GM12891 (cell line): Measurements from ENCODE around the gene PHLPP1.
A peak's percentile ranks its signal among the peaks of the same experiment; 100 is the strongest.

Source experiments
- DNase-seq: peaks from one replicate; pipeline ENCODE4 v3.0.0; 2011; ENCODE audit warnings: low spot score; ENCODE audit not compliant: insufficient read length
- FAIRE-seq: peaks from 2 replicates; lab custom pipeline; 2011; peaks lifted over from hg19 to GRCh38; lab: Jason Lieb, UNC
- PAX5 ChIP-seq: IDR thresholded peaks from 2 replicates; pipeline ENCODE4 v1.6.1; 2011; ENCODE audit warnings: low read length, moderate library complexity, mild to moderate bottlenecking; ENCODE audit not compliant: insufficient read depth, severe bottlenecking
- POLR2A ChIP-seq: IDR thresholded peaks from 2 replicates; pipeline ENCODE4 v1.6.1; 2011; ENCODE audit warnings: low read depth, low read length, control low read depth
- POLR2AphosphoS5 ChIP-seq: IDR thresholded peaks from 2 replicates; pipeline ENCODE4 v1.6.1; 2011; ENCODE audit warnings: low read depth, low read length, control low read depth
- POU2F2 ChIP-seq: IDR thresholded peaks from 2 replicates; pipeline ENCODE4 v1.6.1; 2011; ENCODE audit warnings: low read depth, mild to moderate bottlenecking, control low read depth, low read length, moderate library complexity
- SPI1 ChIP-seq: IDR thresholded peaks from 2 replicates; pipeline ENCODE4 v1.6.1; 2011; ENCODE audit warnings: low read depth, low read length, control low read depth
- TAF1 ChIP-seq: IDR thresholded peaks from 2 replicates; pipeline ENCODE4 v1.6.1; 2011; ENCODE audit warnings: low read depth, low read length, control low read depth

The PHLPP1 gene

DNA sequence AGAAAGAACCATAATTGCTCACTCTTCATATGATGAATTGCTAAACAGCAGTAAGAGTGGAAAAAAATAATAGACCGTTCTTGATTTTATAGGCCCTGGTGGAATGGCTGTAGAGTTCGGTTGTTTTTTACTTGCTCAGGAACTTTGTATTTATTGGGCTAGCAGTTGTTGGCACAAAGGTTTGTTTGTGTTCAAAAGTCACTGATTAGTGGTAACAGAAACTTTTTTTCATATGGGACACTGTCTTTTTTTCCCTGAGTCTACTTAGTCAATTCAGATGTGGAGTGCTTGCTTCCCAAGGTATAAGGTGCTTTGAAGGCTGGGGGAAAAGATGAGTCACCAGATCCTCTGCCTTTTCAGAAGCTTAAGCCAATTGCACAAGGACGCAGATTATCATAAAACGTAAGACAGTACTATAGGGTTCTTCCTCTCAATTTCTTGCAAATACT is 25.8 kb downstream of the PHLPP1 start:
- FAIRE-seq, result peak; percentile 66
- no peak for TF ChIP-seq PAX5
- DNase-seq, result no peak

DNA sequence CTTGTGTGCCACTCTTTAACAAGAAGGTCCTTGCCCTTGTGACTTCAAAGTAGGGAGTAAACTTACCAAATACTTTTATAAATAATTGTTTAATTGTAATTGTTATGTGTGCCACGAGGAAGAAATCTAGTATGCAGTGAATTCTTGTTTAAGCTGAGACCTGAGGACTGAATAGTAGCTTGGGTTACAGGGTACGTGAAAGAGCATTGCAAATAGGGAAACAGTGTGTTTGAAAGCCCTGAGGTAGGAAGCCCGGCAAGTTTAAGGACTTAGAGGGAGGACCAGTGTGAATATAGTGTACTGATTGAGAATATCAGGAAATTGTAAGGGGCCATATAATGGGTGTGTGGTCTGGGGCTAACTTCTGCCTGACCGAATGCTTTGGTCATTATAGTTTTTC is 26.2 kb downstream of the PHLPP1 start:
- FAIRE-seq, result no peak
- DNase-seq, result no peak
- TF ChIP-seq POLR2A (no peak), PAX5 (no peak), SPI1 (no peak), POLR2AphosphoS5 (no peak), TAF1 (no peak), POU2F2 (no peak)

DNA sequence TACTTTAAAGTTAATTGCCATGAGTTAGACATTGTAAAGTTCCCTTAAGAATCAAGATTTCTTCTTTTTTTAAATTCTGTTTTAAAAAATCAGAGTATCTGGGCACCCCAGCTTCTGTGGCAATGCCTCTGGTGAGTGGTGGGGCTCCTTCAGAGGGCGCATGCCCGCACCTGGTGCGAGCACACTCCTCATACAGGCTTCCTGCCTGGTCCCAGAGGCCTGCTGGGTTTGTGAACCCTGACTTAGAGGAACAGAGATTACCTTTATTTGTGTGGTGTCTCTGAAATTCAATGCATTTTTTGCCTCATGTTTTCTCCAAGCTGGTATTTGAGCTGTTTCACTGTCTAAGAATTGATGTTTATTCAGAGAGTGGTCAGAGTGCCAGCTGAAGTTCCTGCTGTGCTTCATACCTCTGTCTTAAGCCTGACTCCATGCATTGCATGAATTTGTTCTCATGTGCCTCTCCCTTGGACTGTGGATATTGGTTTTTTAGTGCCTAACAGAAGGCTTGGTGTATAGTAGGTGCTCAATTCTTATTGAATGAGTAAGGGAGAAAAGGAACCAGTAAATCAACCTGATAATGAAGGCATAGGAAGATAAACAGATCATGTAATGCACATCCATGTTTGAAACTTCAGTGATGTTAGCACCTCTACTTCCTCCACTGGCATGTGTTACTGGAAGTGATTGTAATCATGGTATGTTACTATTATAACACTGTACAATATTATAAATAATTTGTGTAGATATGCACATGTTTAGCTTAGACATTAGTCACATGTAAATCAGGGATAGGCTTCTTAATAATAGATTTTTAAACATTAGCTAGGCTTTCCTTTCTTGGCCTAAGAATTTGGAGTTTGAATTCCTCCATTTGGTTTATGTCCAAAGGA is 29.0 kb downstream of the PHLPP1 start:
- DNase-seq, result no peak
- FAIRE-seq, result peak; percentile 88
- peak; percentile 32; the same call in 1 of the 2 replicates for TF ChIP-seq SPI1
- TF ChIP-seq TAF1, result no peak

DNA sequence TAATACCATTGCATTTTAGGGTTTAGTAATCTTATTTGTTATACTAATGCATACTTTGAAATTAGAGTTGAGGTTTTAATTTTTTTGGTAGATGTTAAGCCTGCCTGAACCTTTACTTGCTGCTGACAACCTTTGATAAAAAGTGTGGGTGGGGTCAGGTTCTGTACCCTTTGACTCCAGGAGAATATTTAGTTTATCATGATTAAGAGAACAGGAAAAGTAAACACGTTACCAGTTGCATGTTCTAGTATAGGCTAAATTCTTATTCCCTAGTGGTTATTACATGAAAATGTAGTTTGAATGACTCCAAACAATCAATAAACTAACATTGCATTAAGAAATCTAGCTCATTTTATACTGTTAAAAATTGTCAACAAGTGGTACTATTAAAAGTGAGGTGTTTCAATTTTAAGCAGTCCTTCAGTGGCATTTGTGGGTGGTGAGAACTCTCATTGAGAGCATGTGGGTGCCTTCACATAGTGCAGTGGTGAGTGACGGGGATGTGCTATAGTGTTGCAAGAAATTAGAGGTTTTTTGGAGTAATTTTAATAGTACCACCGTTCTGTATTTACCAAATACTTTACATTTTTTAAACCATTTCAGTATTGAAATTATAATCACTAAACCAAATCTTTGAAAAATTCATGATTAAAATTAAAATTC is 29.9 kb downstream of the PHLPP1 start:
- DNase-seq (no peak), FAIRE-seq (peak; percentile 85)
- TF ChIP-seq PAX5 (no peak), POLR2AphosphoS5 (no peak), POLR2A (no peak), TAF1 (no peak), SPI1 (no peak), POU2F2 (no peak)

DNA sequence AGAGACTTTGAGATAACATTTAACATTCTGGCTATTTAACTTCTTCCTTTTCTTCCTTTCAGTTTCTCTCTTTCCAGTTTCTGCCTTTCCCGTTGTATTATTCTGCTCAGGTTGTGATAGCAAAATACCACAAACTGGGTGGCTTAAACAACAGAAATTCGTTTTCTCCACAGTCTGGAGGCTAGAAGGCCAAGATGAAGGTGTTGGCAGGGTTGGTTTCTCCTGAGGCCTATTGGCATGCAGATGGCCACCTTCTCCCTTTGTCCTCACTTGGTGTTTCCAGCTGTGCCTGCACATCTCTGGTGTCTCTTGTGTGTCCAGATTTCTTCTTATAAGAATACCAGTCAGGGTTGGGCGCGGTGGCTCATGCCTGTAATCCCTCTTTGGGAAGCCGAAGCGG is 34.0 kb downstream of the PHLPP1 start:
- FAIRE-seq (peak; percentile 56), DNase-seq (no peak)
- TF ChIP-seq SPI1, result no peak

DNA sequence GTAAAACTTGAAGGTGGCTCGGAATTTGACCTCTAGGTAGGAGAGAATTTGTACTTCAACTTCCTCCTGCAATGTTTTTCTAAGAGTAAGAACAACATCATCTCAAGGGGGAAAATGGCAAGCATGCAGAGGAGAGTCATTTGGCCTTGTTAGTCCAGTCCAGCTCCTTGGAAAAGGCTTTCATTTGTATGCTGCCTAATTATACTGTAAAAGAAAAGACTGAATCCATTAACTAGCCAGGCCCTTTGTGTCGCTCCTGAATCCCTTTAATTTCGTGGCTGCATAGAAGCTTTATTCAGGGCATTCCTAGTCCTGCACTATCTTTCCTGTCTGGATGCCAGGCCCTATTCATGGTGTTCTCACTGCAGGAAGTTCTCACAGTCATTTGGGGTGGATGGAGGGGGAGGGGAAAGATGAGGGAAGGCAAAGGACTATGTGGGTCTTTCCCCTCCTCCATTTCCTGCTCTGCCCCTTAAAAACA is 36.0 kb downstream of the PHLPP1 start:
- no peak for DNase-seq
- TF ChIP-seq POLR2A, result no peak
- no peak for TF ChIP-seq SPI1
- no peak for TF ChIP-seq PAX5
- no peak for TF ChIP-seq POU2F2
- no peak for TF ChIP-seq TAF1
- TF ChIP-seq POLR2AphosphoS5, result no peak
- no peak for FAIRE-seq

DNA sequence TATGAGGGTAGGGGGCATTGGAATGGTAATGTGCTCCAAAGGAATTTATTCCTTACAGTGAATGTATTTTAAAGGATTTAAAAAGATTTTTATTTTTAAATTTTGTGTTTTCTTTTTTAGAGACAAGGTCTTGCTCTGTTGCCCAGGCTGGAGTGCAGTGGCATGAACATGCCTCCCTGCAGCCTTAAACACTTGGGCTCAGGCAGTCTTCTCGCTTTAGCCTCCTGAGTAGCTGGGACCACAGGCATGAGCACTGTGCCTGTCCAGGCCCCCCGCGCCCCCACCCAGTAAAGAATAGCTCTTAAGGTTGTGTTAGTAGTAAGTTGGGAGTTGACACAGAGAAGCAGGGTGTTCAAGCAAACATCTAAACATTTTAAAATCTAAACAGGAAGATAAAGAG is 36.6 kb downstream of the PHLPP1 start:
- no peak for DNase-seq
- TF ChIP-seq SPI1 (no peak), POLR2AphosphoS5 (no peak)
- FAIRE-seq, result no peak

DNA sequence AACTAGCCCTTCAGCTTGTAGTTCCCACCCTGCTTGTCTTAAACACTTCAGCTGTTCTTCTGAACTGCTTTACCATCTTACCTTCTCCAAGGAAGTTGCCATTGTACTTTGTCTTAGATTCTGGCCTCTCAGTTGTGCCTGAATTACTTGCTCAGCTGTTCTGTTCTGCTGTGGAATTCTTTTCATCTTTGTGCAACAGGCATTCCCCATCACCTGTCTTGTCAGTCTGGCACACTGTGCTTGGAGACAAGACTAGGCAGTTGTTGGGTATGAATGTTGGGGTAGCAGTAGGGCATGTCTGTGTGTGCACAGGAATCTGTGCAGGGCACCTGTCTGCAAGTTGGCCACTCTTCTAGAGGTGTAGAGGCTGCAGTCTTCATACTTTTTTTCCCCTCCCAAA is 38.7 kb downstream of the PHLPP1 start:
- TF ChIP-seq SPI1, result no peak
- no peak for TF ChIP-seq TAF1
- no peak for TF ChIP-seq PAX5
- TF ChIP-seq POLR2AphosphoS5, result no peak
- no peak for TF ChIP-seq POLR2A
- no peak for TF ChIP-seq POU2F2
- peak; percentile 63 for FAIRE-seq
- DNase-seq, result no peak

DNA sequence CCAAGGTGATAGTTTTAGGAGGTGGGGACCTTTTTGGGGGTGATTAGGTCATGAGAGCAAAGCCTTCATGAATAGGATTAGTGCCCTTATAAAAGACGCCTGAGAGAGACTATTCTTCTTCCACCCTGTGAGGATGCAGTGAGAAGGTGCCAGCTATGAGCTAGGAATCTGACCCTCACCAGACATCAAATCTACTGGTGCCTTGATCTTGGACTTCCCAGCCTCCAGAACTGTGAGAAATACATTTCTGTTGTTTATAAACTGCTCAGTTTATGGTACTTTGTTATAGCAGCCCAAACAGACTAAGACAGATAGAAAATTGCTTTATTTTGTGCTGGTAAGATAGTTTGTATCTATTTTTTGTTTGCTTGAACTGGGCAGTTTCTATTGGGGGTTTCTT is 40.1 kb downstream of the PHLPP1 start:
- DNase-seq, result no peak
- FAIRE-seq, result no peak

DNA sequence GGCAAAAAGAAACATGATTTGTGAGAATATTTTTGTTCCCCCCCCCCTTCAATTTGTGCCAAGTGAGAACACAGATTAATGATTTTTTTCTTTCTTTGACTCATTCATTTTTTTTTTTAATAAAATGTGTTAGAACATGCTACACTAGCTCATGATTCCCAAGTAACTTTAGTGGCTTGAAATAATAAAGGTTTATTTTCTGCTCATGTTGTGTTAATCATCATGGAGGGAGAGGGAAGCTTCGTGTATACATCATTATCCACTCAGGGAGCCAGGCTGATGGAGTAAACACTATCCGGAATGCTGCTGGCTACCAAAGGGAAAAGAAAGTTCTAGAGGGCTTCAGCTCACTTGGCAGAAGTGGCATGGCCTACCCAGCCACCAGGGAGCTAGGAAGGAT is 40.6 kb downstream of the PHLPP1 start:
- FAIRE-seq, result no peak
- TF ChIP-seq POLR2A, result no peak
- TF ChIP-seq POU2F2, result no peak
- DNase-seq, result no peak

More for the DNA sequence above, 40.1 kb downstream of the PHLPP1 start:
- TF ChIP-seq PAX5 (no peak), POLR2A (no peak), SPI1 (no peak), TAF1 (no peak), POLR2AphosphoS5 (no peak), POU2F2 (no peak)
